GM04503 (cell line): Measurements from ENCODE around the gene CCDC40.
"Not testable (repeated sequence)": the region's sequence is repeated elsewhere in the genome, so short reads cannot be mapped to it uniquely, and the experiment has no call there.

Experiments used
- DNase-seq: peaks from one replicate; pipeline ENCODE4 v3.0.0-alpha.2; 2012; ENCODE audit warnings: low read depth

Gene CCDC40

GRCh38 chr17:80035937-80036714, at the start of gene CCDC40:
Gene CCDC40 (plus strand): TSS chr17:80036642. CDS start chr17:80036663, 21 bp downstream.
- DNase-seq: no peak

GRCh38 chr17:79987187-79987934, 49.1 kb upstream of the CCDC40 start:
- DNase-seq: no peak

GRCh38 chr17:79987935-79988184, 48.6 kb upstream of the CCDC40 start:
- DNase-seq: no peak

- DNase-seq: peak; percentile 55
Measured at GRCh38 chr17:79988185-79988971, 48.1 kb upstream of the CCDC40 start.

- DNase-seq: no peak
Measured at GRCh38 chr17:79989106-79989835, 47.2 kb upstream of the CCDC40 start.

GRCh38 chr17:79990051-79990592, 46.3 kb upstream of the CCDC40 start:
- no peak for DNase-seq

GRCh38 chr17:79990704-79991103, 45.7 kb upstream of the CCDC40 start:
- no peak for DNase-seq

GRCh38 chr17:79991140-79991923, 45.1 kb upstream of the CCDC40 start:
- DNase-seq: no peak

- no peak for DNase-seq
Measured at GRCh38 chr17:79991924-79992648, 44.4 kb upstream of the CCDC40 start.

GRCh38 chr17:79992649-79993389, 43.6 kb upstream of the CCDC40 start:
- no peak for DNase-seq

GRCh38 chr17:79993390-79994227, 42.8 kb upstream of the CCDC40 start:
- no peak for DNase-seq

- not testable (repeated sequence) for DNase-seq
Measured at GRCh38 chr17:79994228-79994569, 42.2 kb upstream of the CCDC40 start.

GRCh38 chr17:79994602-79995001, 41.8 kb upstream of the CCDC40 start:
- no peak for DNase-seq

GRCh38 chr17:79995696-79996095, 40.7 kb upstream of the CCDC40 start:
- DNase-seq: no peak

GRCh38 chr17:79996291-79996690, 40.2 kb upstream of the CCDC40 start:
- no peak for DNase-seq

- DNase-seq: no peak
Measured at GRCh38 chr17:79997011-79997660, 39.3 kb upstream of the CCDC40 start.

GRCh38 chr17:80000136-80000535, 36.3 kb upstream of the CCDC40 start:
- no peak for DNase-seq
